ENCODE results near the gene SPDYE2B. TPM values are rescaled to one million over a fixed set of nuclear protein-coding genes. Genes with fewer than 3 reads are reported as not detected.
A peak's percentile ranks its signal among the peaks of the same experiment; 100 is the strongest.
"Not testable (repeated sequence)": the region's sequence is repeated elsewhere in the genome, so short reads cannot be mapped to it uniquely, and the experiment has no call there.

The SPDYE2B gene
- total and polyA plus RNA-seq, 4 experiments from 2014 or later: not detected

DNA sequence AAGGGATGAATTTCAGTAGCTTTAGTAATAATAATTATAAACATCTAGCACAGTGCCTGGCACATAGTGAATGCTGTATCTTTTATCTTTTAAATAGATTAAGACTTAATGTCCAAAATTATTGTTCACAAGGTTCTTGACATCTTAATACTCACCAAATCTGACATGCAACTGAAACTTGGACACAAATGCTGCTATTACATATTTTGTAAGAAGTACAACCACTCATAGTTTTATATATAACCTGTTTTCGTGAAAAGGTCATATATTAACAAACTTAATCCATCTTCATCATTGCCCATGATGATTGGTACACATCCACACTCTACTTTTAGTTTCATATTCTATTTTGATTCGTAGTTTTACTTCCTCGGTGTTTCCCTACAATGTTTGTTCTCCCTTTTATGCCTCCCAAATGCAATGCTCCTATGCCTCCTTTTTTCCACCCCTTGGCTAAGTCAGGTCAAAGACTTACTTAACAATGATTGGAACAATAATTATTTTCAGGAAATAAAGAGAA, 45.0 kb downstream of the SPDYE2B start:
- H3K9me3 ChIP-seq (ENCODE audit: control insufficient read depth in 1 of 2, low read length in 2 of 2); H3K36me3 Mint-ChIP-seq; H3K27me3 ChIP-seq (ENCODE audit: insufficient read depth, low read length); H3K36me3 ChIP-seq (ENCODE audit: insufficient read depth, low read length); intact Hi-C loops (cut with micrococcal nuclease); DNase-seq; H3K9me3 Mint-ChIP-seq; CTCF ChIA-PET (ENCODE audit: partially characterized antibody); H3K4me1 Mint-ChIP-seq; H3K4me3 ChIP-seq (ENCODE audit: low read length in 2 of 2); H3K4me3 Mint-ChIP-seq; H3K27ac ChIP-seq (ENCODE audit: low read depth, low read length); POLR2A ChIA-PET (ENCODE audit: partially characterized antibody); H3K27me3 Mint-ChIP-seq; H3K4me1 ChIP-seq (ENCODE audit: insufficient read depth, low read length): not testable (repeated sequence)
- peak overlapping the region in 1 of 7 donors; percentile 23 for H3K27ac Mint-ChIP-seq

DNA sequence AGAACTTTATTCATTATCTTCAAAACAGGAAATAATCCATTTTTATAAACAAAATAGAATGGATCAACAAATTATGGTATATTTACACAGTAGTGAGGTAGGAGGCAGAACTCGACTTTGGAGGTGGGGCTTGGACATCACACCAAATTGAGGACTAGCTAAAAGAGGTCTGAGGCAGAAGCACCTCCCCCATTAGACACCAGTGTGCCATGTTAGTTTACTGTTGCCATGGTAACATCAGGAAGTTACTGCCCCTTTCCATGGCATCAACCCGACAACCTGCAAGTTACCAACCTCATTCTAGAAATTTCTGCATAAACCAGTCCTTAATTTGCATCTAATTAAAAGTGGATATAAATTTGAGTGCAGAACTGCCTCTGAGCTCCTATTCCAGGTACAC, 45.9 kb downstream of the SPDYE2B start:
- CTCF ChIA-PET (ENCODE audit: partially characterized antibody); H3K4me3 ChIP-seq (ENCODE audit: low read length in 2 of 2); H3K9me3 ChIP-seq (ENCODE audit: control insufficient read depth in 1 of 2, low read length in 2 of 2); H3K27me3 Mint-ChIP-seq; DNase-seq; intact Hi-C loops (cut with micrococcal nuclease); H3K9me3 Mint-ChIP-seq; H3K36me3 Mint-ChIP-seq; POLR2A ChIA-PET (ENCODE audit: partially characterized antibody); H3K27ac ChIP-seq (ENCODE audit: low read depth, low read length); H3K4me1 Mint-ChIP-seq; H3K27me3 ChIP-seq (ENCODE audit: insufficient read depth, low read length); H3K4me1 ChIP-seq (ENCODE audit: insufficient read depth, low read length); H3K4me3 Mint-ChIP-seq; H3K27ac Mint-ChIP-seq; H3K36me3 ChIP-seq (ENCODE audit: insufficient read depth, low read length): not testable (repeated sequence)

- POLR2A ChIA-PET (ENCODE audit: partially characterized antibody); H3K27ac ChIP-seq (ENCODE audit: low read depth, low read length); intact Hi-C loops (cut with micrococcal nuclease); H3K27ac Mint-ChIP-seq; H3K9me3 ChIP-seq (ENCODE audit: control insufficient read depth in 1 of 2, low read length in 2 of 2); CTCF ChIA-PET (ENCODE audit: partially characterized antibody); H3K4me1 ChIP-seq (ENCODE audit: insufficient read depth, low read length); H3K4me3 ChIP-seq (ENCODE audit: low read length in 2 of 2); DNase-seq; H3K9me3 Mint-ChIP-seq; H3K27me3 Mint-ChIP-seq; H3K4me3 Mint-ChIP-seq; H3K36me3 ChIP-seq (ENCODE audit: insufficient read depth, low read length); H3K4me1 Mint-ChIP-seq; H3K36me3 Mint-ChIP-seq; H3K27me3 ChIP-seq (ENCODE audit: insufficient read depth, low read length): not testable (repeated sequence)
Measured at GRCh38 chr7:102697642-102698512, 47.8 kb downstream of the SPDYE2B start.

DNA sequence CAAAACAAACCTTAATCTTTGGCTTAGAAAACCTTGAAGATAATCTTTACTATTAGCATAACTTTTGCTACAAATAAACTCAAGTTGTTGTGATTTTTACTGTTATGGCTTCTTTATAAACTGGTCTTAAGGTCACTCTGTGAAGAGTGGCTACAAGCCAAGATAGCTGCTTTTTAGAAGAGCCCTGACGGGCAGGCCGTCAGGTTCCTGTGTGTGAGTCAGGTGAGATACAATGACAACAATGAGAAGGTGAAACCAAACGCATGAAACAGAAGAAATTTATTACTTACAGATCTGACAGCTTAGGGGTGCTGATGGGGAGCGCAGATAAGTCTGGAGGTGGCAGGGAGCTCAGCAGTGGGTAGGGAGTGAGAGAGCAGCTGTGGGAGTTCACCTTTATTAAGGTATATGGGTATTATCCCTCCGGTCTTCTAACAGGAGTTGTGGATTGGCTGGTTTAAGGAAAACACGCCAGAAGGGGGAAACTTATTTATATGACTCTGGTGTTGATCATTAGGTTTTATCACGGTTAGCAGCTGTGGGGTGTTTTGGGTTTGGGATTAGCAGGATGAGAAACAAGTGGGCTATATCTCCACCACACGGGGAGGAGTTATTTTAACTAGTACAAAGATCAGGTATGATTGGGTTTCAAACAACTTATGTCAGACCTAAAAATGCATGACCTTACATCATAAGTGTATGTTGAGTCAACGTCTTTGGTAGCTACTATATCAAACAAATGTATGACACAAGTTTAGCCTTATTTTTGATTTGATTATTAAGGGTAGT, 49.0 kb downstream of the SPDYE2B start:
- POLR2A ChIA-PET (ENCODE audit: partially characterized antibody); H3K27ac ChIP-seq (ENCODE audit: low read depth, low read length); H3K4me3 ChIP-seq (ENCODE audit: low read length in 2 of 2); CTCF ChIA-PET (ENCODE audit: partially characterized antibody); H3K4me1 ChIP-seq (ENCODE audit: insufficient read depth, low read length); H3K4me3 Mint-ChIP-seq; H3K9me3 Mint-ChIP-seq; H3K36me3 ChIP-seq (ENCODE audit: insufficient read depth, low read length); H3K36me3 Mint-ChIP-seq; H3K27me3 ChIP-seq (ENCODE audit: insufficient read depth, low read length); DNase-seq; H3K27me3 Mint-ChIP-seq; intact Hi-C loops (cut with micrococcal nuclease); H3K27ac Mint-ChIP-seq; H3K4me1 Mint-ChIP-seq; H3K9me3 ChIP-seq (ENCODE audit: control insufficient read depth in 1 of 2, low read length in 2 of 2): not testable (repeated sequence)

Other genes with a start within 250 kb of the SPDYE2B start
- 10 to 100 TPM; 29.0 to 31.6 TPM for gene ORAI2, start 216.7 kb upstream of the SPDYE2B start, total RNA-seq
- gene ORAI2, start 216.7 kb upstream of the SPDYE2B start, polyA plus RNA-seq: 10 to 100 TPM; 42.9 to 53.3 TPM
- gene ALKBH4, start 185.5 kb upstream of the SPDYE2B start, total RNA-seq: 10 to 100 TPM; 11.8 to 11.9 TPM
- gene ALKBH4, start 185.5 kb upstream of the SPDYE2B start, polyA plus RNA-seq: 10 to 100 TPM; 15.7 to 16.6 TPM
- gene LRWD1, start 185.3 kb upstream of the SPDYE2B start, total RNA-seq: 10 to 100 TPM; 26.0 to 28.5 TPM
- 10 to 100 TPM; 12.9 to 15.2 TPM for gene LRWD1, start 185.3 kb upstream of the SPDYE2B start, polyA plus RNA-seq
- 10 to 100 TPM; 35.8 to 38.2 TPM for gene POLR2J, start 171.4 kb upstream of the SPDYE2B start, total RNA-seq
- 100 to 1,000 TPM; 122 to 126 TPM for gene POLR2J, start 171.4 kb upstream of the SPDYE2B start, polyA plus RNA-seq
- 10 to 100 TPM; 15.2 to 15.8 TPM for gene RASA4B, start 132.5 kb upstream of the SPDYE2B start, total RNA-seq
- gene RASA4B, start 132.5 kb upstream of the SPDYE2B start, polyA plus RNA-seq: 10 to 100 TPM in 1 of 2 donors, 1 to 10 TPM in 1; 5.0 to 11.5 TPM
- 10 to 100 TPM; 46.0 to 51.1 TPM for gene UPK3BL2, start 106.6 kb upstream of the SPDYE2B start, total RNA-seq
- gene UPK3BL2, start 106.6 kb upstream of the SPDYE2B start, polyA plus RNA-seq: 1 to 10 TPM in 1 of 2 donors, under 1 TPM in 1; 0.94 to 5.5 TPM
- under 1 TPM; 0.20 to 0.28 TPM for gene SPDYE2, start 99.1 kb upstream of the SPDYE2B start, total RNA-seq
- 1 to 10 TPM in 1 of 2 donors, not detected in 1; 1.7 TPM for gene SPDYE2, start 99.1 kb upstream of the SPDYE2B start, polyA plus RNA-seq
- gene POLR2J3, start 77.7 kb upstream of the SPDYE2B start, total RNA-seq: 100 to 1,000 TPM in 1 of 2 experiments, 10 to 100 TPM in 1; 94.1 to 119 TPM
- 10 to 100 TPM; 21.0 to 58.9 TPM for gene POLR2J3, start 77.7 kb upstream of the SPDYE2B start, polyA plus RNA-seq
- gene RASA4, start 33.6 kb upstream of the SPDYE2B start, total RNA-seq: 10 to 100 TPM; 37.8 to 43.3 TPM
- 10 to 100 TPM in 1 of 2 donors, 1 to 10 TPM in 1; 7.7 to 24.3 TPM for gene RASA4, start 33.6 kb upstream of the SPDYE2B start, polyA plus RNA-seq
- gene UPK3BL1, start 7.5 kb upstream of the SPDYE2B start, total RNA-seq: 10 to 100 TPM; 43.3 to 46.3 TPM
- gene UPK3BL1, start 7.5 kb upstream of the SPDYE2B start, polyA plus RNA-seq: 10 to 100 TPM; 20.1 to 26.8 TPM
- 10 to 100 TPM; 21.8 to 27.7 TPM for gene POLR2J2, start 21.3 kb downstream of the SPDYE2B start, total RNA-seq
- 1 to 10 TPM; 1.6 to 7.9 TPM for gene POLR2J2, start 21.3 kb downstream of the SPDYE2B start, polyA plus RNA-seq
- 10 to 100 TPM in 1 of 2 experiments, 1 to 10 TPM in 1; 8.6 to 11.1 TPM for gene FAM185A, start 98.7 kb downstream of the SPDYE2B start, total RNA-seq
- 1 to 10 TPM; 4.6 to 7.0 TPM for gene FAM185A, start 98.7 kb downstream of the SPDYE2B start, polyA plus RNA-seq